Smooth muscle cell (in vitro differentiated cells): Measurements from ENCODE around the gene ZNF526. TPM values are rescaled to one million over a fixed set of nuclear protein-coding genes. Genes with fewer than 3 reads are reported as not detected.

ENCODE experiments used
- DNase-seq: peaks from one replicate; lab custom pipeline; 2025; ENCODE audit not compliant: unreplicated experiment; lab: John Stamatoyannopoulos, UW
- H2AFZ ChIP-seq: fragments of 200-600 bp; sonication (generic); 2 replicates; pipeline ENCODE4 v1.6.0; 2016; ENCODE audit warnings: antibody characterized with exemption, low read depth, mild to moderate bottlenecking
- H3F3A ChIP-seq: fragments of 200-600 bp; sonication (generic); 2 replicates; pipeline ENCODE4 v1.6.0; 2017; ENCODE audit warnings: antibody characterized with exemption, low read depth
- H3K27ac ChIP-seq: fragments of 200-600 bp; sonication (generic); 2 replicates; pipeline ENCODE4 v1.5.1; 2016; ENCODE audit warnings: low read depth, mild to moderate bottlenecking
- H3K27me3 ChIP-seq: fragments of 200-600 bp; sonication (generic); 2 replicates; pipeline ENCODE4 v1.6.1; 2016; ENCODE audit warnings: low read depth, mild to moderate bottlenecking
- H3K36me3 ChIP-seq: fragments of 200-600 bp; sonication (generic); 2 replicates; pipeline ENCODE4 v1.5.1; 2016; ENCODE audit warnings: low read depth
- H3K4me1 ChIP-seq: fragments of 200-600 bp; sonication (generic); 2 replicates; pipeline ENCODE4 v1.5.1; 2016; ENCODE audit warnings: low read depth
- H3K4me2 ChIP-seq: fragments of 200-600 bp; sonication (generic); 2 replicates; pipeline ENCODE4 v1.6.0; 2016; ENCODE audit warnings: mild to moderate bottlenecking
- H3K4me3 ChIP-seq: fragments of 200-600 bp; sonication (generic); 2 replicates; pipeline ENCODE4 v1.5.1; 2016; ENCODE audit warnings: mild to moderate bottlenecking
- H3K79me2 ChIP-seq: fragments of 200-600 bp; sonication (generic); 2 replicates; pipeline ENCODE4 v1.6.0; 2016; ENCODE audit warnings: low read depth, mild to moderate bottlenecking
- H3K9ac ChIP-seq: fragments of 200-600 bp; sonication (generic); 2 replicates; pipeline ENCODE4 v1.6.0; 2016; ENCODE audit warnings: low read depth
- H3K9me3 ChIP-seq: fragments of 200-600 bp; sonication (generic); replicated peaks from 2 replicates; pipeline ENCODE4 v1.5.1; 2016; ENCODE audit warnings: low read depth
- H4K20me1 ChIP-seq: fragments of 200-600 bp; sonication (generic); 2 replicates; pipeline ENCODE4 v1.6.0; 2016; ENCODE audit warnings: low read depth
- WGBS: methylation state at CpG from one replicate; pipeline ENCODE4 v1.1.7; 2016; ENCODE audit warnings: low lambda C conversion rate; 5-methylcytosine and 5-hydroxymethylcytosine counted together
- polyA plus RNA-seq: library from polyadenylated mRNA; unstranded; fragments of >200 nt; fragmentation: Nextera tagmentation; extraction: Ambion mirVana; gene quantifications from 2 replicates; pipeline ENCODE4 v1.2.1, GENCODE V29; 2016
- total RNA-seq: library from RNA; depleted of rRNA; stranded (reverse); fragments of >200 nt; gene quantifications from 2 replicates; pipeline ENCODE4 v1.2.3, GENCODE V29; 2014
- TF ChIP-seq, protein P1 (sequence below): fragments of 200-600 bp; sonication (generic); IDR thresholded peaks from 2 replicates; pipeline ENCODE4 v1.5.1; 2017; ENCODE audit warnings: borderline replicate concordance, mild to moderate bottlenecking, antibody characterized with exemption; ENCODE audit not compliant: insufficient read depth, poor library complexity, severe bottlenecking

Gene ZNF526
- total and polyA plus RNA-seq, 2 experiments from 2014 or later = 5.0 to 12.1 TPM

GRCh38 chr19:42273407-42274064, 53.4 kb downstream of the ZNF526 start:
- H3K9me3 ChIP-seq = no peaks in the 10 kb centered on the region
- TF ChIP-seq, protein P1, sequence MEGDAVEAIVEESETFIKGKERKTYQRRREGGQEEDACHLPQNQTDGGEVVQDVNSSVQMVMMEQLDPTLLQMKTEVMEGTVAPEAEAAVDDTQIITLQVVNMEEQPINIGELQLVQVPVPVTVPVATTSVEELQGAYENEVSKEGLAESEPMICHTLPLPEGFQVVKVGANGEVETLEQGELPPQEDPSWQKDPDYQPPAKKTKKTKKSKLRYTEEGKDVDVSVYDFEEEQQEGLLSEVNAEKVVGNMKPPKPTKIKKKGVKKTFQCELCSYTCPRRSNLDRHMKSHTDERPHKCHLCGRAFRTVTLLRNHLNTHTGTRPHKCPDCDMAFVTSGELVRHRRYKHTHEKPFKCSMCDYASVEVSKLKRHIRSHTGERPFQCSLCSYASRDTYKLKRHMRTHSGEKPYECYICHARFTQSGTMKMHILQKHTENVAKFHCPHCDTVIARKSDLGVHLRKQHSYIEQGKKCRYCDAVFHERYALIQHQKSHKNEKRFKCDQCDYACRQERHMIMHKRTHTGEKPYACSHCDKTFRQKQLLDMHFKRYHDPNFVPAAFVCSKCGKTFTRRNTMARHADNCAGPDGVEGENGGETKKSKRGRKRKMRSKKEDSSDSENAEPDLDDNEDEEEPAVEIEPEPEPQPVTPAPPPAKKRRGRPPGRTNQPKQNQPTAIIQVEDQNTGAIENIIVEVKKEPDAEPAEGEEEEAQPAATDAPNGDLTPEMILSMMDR = no peak
- no peak overlapping the region for H3K27ac ChIP-seq
- peaks cover 18% of the 10 kb centered on the region for H3K4me1 ChIP-seq
- H3K36me3 ChIP-seq = no peaks in the 10 kb centered on the region
- H3K27me3 ChIP-seq = no peaks in the 10 kb centered on the region
- no peak overlapping the region for H3K4me2 ChIP-seq
- no peak overlapping the region for H3K9ac ChIP-seq
- WGBS = 96% methylated on average over 27 of the region's 43 CpGs
- H3K4me3 ChIP-seq = no peak overlapping the region
- DNase-seq = no peak
- H2AFZ ChIP-seq = no peak overlapping the region
- peaks cover 30% of the 10 kb centered on the region for H4K20me1 ChIP-seq
- peaks cover 5% of the 10 kb centered on the region for H3F3A ChIP-seq
- peaks cover 50% of the 10 kb centered on the region for H3K79me2 ChIP-seq

GRCh38 chr19:42274065-42274682, 54.1 kb downstream of the ZNF526 start:
- Histone ChIP-seq H4K20me1 (peaks cover 32% of the 10 kb centered on the region), H3K4me1 (peaks cover 19% of the 10 kb centered on the region), H3K27ac (no peak overlapping the region), H3K79me2 (peaks cover 50% of the 10 kb centered on the region), H3K4me2 (no peak overlapping the region), H2AFZ (no peak overlapping the region), H3K27me3 (no peaks in the 10 kb centered on the region), H3K9me3 (no peaks in the 10 kb centered on the region), H3K36me3 (no peaks in the 10 kb centered on the region), H3K4me3 (no peak overlapping the region), H3K9ac (no peak overlapping the region), H3F3A (peaks cover 11% of the 10 kb centered on the region)
- 99% methylated on average over 18 of the region's 22 CpGs for WGBS
- no peak for DNase-seq
- TF ChIP-seq, protein P1 = no peak

DNA sequence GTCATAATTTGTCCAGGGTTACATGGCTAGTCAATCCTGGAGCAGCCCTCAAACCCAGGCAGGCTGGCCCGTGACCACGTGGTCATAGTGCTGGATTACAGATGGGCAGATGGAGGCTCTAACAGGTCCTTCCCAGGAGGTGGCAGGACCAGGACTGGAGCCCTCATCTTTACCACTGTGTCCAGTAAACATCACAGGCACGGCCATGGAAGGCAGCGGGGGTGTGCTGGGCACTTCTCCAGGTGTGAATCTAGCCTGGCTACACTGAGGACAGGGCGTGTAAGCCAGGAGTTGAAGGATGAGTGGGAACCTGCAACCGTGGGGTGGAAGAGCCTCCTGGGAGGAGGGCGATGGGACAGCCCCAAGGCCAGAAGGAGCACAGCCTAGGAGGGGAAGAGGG, 55.0 kb downstream of the ZNF526 start:
- Histone ChIP-seq H3K36me3 (no peaks in the 10 kb centered on the region), H3K27me3 (no peaks in the 10 kb centered on the region), H2AFZ (no peak overlapping the region), H4K20me1 (peaks cover 36% of the 10 kb centered on the region), H3K4me1 (peaks cover 18% of the 10 kb centered on the region), H3K4me3 (no peak overlapping the region), H3K4me2 (no peak overlapping the region), H3K9me3 (no peaks in the 10 kb centered on the region), H3K79me2 (peaks cover 43% of the 10 kb centered on the region), H3F3A (peaks cover 13% of the 10 kb centered on the region), H3K27ac (no peak overlapping the region), H3K9ac (no peak overlapping the region)
- WGBS = 95% methylated on average over 7 of the region's 7 CpGs
- TF ChIP-seq, protein P1 = no peak
- no peak for DNase-seq
